ENCODE measurements around the gene CUEDC1.

GRCh38 chr17:57849163-57849873, 105.9 kb downstream of the CUEDC1 start:
- TF ChIP-seq POLR2AphosphoS5 (IDR thresholded peaks at IDR 0.05; ENCODE audit: low read depth, low read length), result no peak
- TF ChIP-seq TAF1 (IDR thresholded peaks at IDR 0.05; ENCODE audit: low read depth, low read length), result no peak
